Mesenchymal stem cell (in vitro differentiated cells and primary cell): Measurements from ENCODE around the gene SETDB2.

Experiments used
- DNase-seq: peaks from one replicate; pipeline ENCODE4 v3.0.0-alpha.2; 2013
- H2AFZ ChIP-seq: one replicate; pipeline ENCODE4 v1.6.1; 2013; ENCODE audit warnings: low read depth, mild to moderate bottlenecking, control low read depth, inconsistent platforms, low read length, moderate library complexity
- H2AK5ac ChIP-seq: 2 replicates; pipeline ENCODE4 v1.6.1; 2013; ENCODE audit warnings: low read length, moderate library complexity, mild to moderate bottlenecking, inconsistent platforms; ENCODE audit not compliant: severe bottlenecking
- H2BK120ac ChIP-seq: one replicate; pipeline ENCODE4 v1.6.1; 2013; ENCODE audit warnings: low read depth, mild to moderate bottlenecking, inconsistent platforms, low read length, moderate library complexity
- H2BK12ac ChIP-seq, 2 experiments: one replicate each; pipeline ENCODE4 v1.6.1; 2013; ENCODE audit warnings: inconsistent platforms in 2 of 2, low read length in 2 of 2, mild to moderate bottlenecking in 2 of 2, moderate library complexity in 2 of 2, control low read depth in 1 of 2
- H2BK15ac ChIP-seq: one replicate; pipeline ENCODE4 v1.6.1; 2013; ENCODE audit warnings: mild to moderate bottlenecking, low read depth, inconsistent platforms; ENCODE audit not compliant: poor library complexity, severe bottlenecking
- H2BK5ac ChIP-seq: 2 replicates; pipeline ENCODE4 v1.6.1; 2013; ENCODE audit warnings: low read depth, mild to moderate bottlenecking, low read length, control low read depth, inconsistent platforms; ENCODE audit not compliant: poor library complexity, severe bottlenecking
- H3K14ac ChIP-seq, 2 experiments: one replicate each; pipeline ENCODE4 v1.6.1; 2013; ENCODE audit warnings: inconsistent platforms in 2 of 2, low read length in 2 of 2, control low read depth in 1 of 2, mild to moderate bottlenecking in 1 of 2, moderate library complexity in 1 of 2
- H3K18ac ChIP-seq, 2 experiments: one replicate each; pipeline ENCODE4 v1.6.1; 2013; ENCODE audit warnings: inconsistent platforms in 2 of 2, low read length in 2 of 2, control low read depth in 1 of 2, low read depth in 1 of 2, mild to moderate bottlenecking in 1 of 2
- H3K23ac ChIP-seq, 2 experiments: one replicate each; pipeline ENCODE4 v1.6.1; 2013; ENCODE audit warnings: inconsistent platforms in 2 of 2, low read length in 2 of 2, mild to moderate bottlenecking in 2 of 2, moderate library complexity in 2 of 2, control low read depth in 1 of 2
- H3K27ac ChIP-seq: 2 replicates; pipeline ENCODE4 v1.5.1; 2013; ENCODE audit warnings: mild to moderate bottlenecking, moderate library complexity, low read length, control low read depth, inconsistent platforms; ENCODE audit not compliant: poor library complexity, severe bottlenecking
- H3K27me3 ChIP-seq, 2 experiments: 2 replicates each; pipeline versions ENCODE4 v1.6.1 to v1.7.0; 2013; ENCODE audit warnings: low read length in 2 of 2, mild to moderate bottlenecking in 2 of 2, moderate library complexity in 2 of 2, control low read depth in 1 of 2, inconsistent platforms in 1 of 2; ENCODE audit not compliant: control insufficient read depth in 1 of 2, insufficient read depth in 1 of 2
- H3K36me3 ChIP-seq, 2 experiments: 2 replicates each; pipeline versions ENCODE4 v1.6.1 to v1.7.0; 2013; ENCODE audit warnings: low read length in 2 of 2, control low read depth in 1 of 2, inconsistent platforms in 1 of 2, low read depth in 1 of 2, mild to moderate bottlenecking in 1 of 2; ENCODE audit not compliant: insufficient read depth in 2 of 2, control insufficient read depth in 1 of 2
- H3K4ac ChIP-seq, 2 experiments: one replicate each; pipeline ENCODE4 v1.6.1; 2013; ENCODE audit warnings: inconsistent platforms in 2 of 2, low read length in 2 of 2, mild to moderate bottlenecking in 2 of 2, moderate library complexity in 2 of 2, control low read depth in 1 of 2, low read depth in 1 of 2
- H3K4me1 ChIP-seq: 2 replicates; pipeline ENCODE4 v1.6.1; 2013; ENCODE audit warnings: low read depth, low read length, control low read depth; ENCODE audit not compliant: control insufficient read depth, insufficient read depth
- H3K4me2 ChIP-seq: 2 replicates; pipeline ENCODE4 v1.6.1; 2013; ENCODE audit warnings: low read length, mild to moderate bottlenecking, inconsistent platforms; ENCODE audit not compliant: poor library complexity, severe bottlenecking
- H3K4me3 ChIP-seq, 2 experiments: 2 replicates each; pipeline versions ENCODE4 v1.5.1 to v1.7.0; 2013; ENCODE audit warnings: low read length in 2 of 2, mild to moderate bottlenecking in 2 of 2, control low read depth in 1 of 2, low read depth in 1 of 2; ENCODE audit not compliant: insufficient read depth in 1 of 2
- H3K79me1 ChIP-seq: replicated peaks from 2 replicates; pipeline ENCODE4 v1.6.1; 2013; ENCODE audit warnings: mild to moderate bottlenecking, control low read depth, low read length, inconsistent platforms; ENCODE audit not compliant: poor library complexity, severe bottlenecking
- H3K9ac ChIP-seq: 2 replicates; pipeline ENCODE4 v1.7.0; 2013; ENCODE audit warnings: mild to moderate bottlenecking, low read length, moderate library complexity
- H3K9me3 ChIP-seq: 2 replicates; pipeline ENCODE4 v1.7.0; 2013; ENCODE audit warnings: mild to moderate bottlenecking, low read length; ENCODE audit not compliant: control insufficient read depth
- H4K8ac ChIP-seq: one replicate; pipeline ENCODE4 v1.6.1; 2013; ENCODE audit warnings: inconsistent platforms, mild to moderate bottlenecking, low read length, moderate library complexity
- H4K91ac ChIP-seq: one replicate; pipeline ENCODE4 v1.6.1; 2013; ENCODE audit warnings: mild to moderate bottlenecking, low read length, inconsistent platforms
- WGBS: methylation state at CpG from one replicate; pipeline ENCODE4 v1.1.7; 2013; ENCODE audit warnings: mixed read lengths; 5-methylcytosine and 5-hydroxymethylcytosine counted together

SETDB2 gene

DNA sequence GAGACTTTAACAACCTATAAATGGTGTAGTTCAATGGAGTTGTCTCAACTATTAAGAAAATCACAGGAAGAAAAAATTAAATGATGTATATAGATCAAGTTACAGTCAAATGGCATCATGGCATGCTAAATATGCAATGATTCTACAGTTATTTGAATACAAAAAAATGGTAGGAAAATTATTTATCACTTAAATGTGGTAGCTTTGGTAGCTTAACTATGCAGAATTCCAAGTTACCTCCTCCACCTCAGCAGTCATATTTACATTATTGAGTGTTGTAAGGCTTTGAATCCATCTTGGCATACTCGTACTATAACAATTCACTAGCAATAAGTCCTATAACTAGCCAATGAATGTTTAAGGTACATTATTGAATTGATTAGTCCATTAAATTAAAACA lies 37.0 kb upstream of the SETDB2 start:
- no peak overlapping the region for H4K8ac ChIP-seq
- H3K9me3 ChIP-seq: peaks cover 4% of the 10 kb centered on the region
- peaks cover 0 to 3% of the 10 kb centered on the region in 2 experiments for H3K36me3 ChIP-seq
- no peak overlapping the region for H3K23ac ChIP-seq
- no peak overlapping the region for H2BK12ac ChIP-seq
- no peak overlapping the region for H3K18ac ChIP-seq
- no CpG with 5 or more reads among the region's 1 CpG for WGBS
- H3K4ac ChIP-seq: no peak overlapping the region
- no peak overlapping the region for H3K14ac ChIP-seq
- H3K4me3 ChIP-seq: no peak overlapping the region
- H3K27ac ChIP-seq: no peak overlapping the region
- H2AFZ ChIP-seq: no peak overlapping the region
- no peaks in the 10 kb centered on the region for H3K4me1 ChIP-seq
- H4K91ac ChIP-seq: no peak overlapping the region
- no peak overlapping the region for H2AK5ac ChIP-seq
- H3K9ac ChIP-seq: no peak overlapping the region
- H2BK5ac ChIP-seq: no peak overlapping the region
- no peak overlapping the region for H3K4me2 ChIP-seq
- no peak for DNase-seq
- no peaks in the 10 kb centered on the region for H3K27me3 ChIP-seq
- H2BK15ac ChIP-seq: no peak overlapping the region
- no peak overlapping the region for H2BK120ac ChIP-seq
- peaks cover 1% of the 10 kb centered on the region for H3K79me1 ChIP-seq

DNA sequence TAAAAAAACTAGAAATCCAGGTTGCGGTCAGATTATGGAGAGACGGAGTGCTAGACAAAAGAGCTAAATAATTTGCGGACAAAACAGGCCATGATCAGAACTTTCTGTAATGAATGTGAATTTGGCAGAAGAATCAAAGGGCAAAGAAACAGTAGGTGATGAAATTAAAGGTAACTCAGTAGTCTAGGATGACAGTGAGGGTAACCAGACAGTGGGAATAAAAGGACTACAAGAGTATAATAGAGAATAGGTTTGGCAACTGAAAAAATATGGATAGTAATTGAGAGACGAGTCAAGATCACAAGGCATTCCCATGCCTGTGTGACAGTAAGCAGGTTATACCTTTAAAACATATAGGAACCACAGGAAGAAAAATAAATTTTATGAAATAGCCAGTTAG lies 36.1 kb upstream of the SETDB2 start:
- H3K23ac ChIP-seq: no peak overlapping the region
- peaks cover 4% of the 10 kb centered on the region for H3K9me3 ChIP-seq
- no peak overlapping the region for H3K4me2 ChIP-seq
- no peak overlapping the region for H2BK15ac ChIP-seq
- H3K36me3 ChIP-seq: peaks cover 0 to 3% of the 10 kb centered on the region in 2 experiments
- H2BK12ac ChIP-seq: no peak overlapping the region
- 97% methylated on average over 3 of the region's 4 CpGs for WGBS
- peaks cover 1% of the 10 kb centered on the region for H3K79me1 ChIP-seq
- H3K18ac ChIP-seq: no peak overlapping the region
- no peak overlapping the region for H4K91ac ChIP-seq
- no peak overlapping the region for H3K14ac ChIP-seq
- H2AK5ac ChIP-seq: no peak overlapping the region
- no peak overlapping the region for H3K9ac ChIP-seq
- H2AFZ ChIP-seq: no peak overlapping the region
- H3K4me3 ChIP-seq: no peak overlapping the region
- H3K27ac ChIP-seq: no peak overlapping the region
- H4K8ac ChIP-seq: no peak overlapping the region
- DNase-seq: no peak
- H2BK5ac ChIP-seq: no peak overlapping the region
- no peaks in the 10 kb centered on the region for H3K4me1 ChIP-seq
- H3K4ac ChIP-seq: no peak overlapping the region
- no peak overlapping the region for H2BK120ac ChIP-seq
- H3K27me3 ChIP-seq: no peaks in the 10 kb centered on the region

DNA sequence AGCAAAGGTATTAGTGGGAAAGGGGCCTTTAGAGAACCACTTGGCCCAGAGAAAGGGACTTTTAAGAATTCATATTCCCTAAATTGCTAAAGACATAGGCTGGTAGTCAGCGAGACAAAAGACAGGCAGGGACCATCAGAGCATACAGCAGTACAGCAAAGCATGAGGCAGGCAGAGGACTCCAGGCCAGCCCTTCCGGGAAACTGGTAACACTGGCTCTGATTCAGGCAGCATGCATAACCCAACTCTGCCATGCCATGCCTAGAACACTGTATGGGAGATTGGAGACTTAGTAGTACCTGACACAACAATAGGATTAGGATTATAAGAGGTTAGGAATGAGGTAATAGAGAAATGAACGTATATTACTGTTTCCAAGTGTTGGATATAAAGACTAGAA lies 35.1 kb upstream of the SETDB2 start:
- Histone ChIP-seq H3K79me1 (peaks cover 1% of the 10 kb centered on the region), H3K4me1 (no peaks in the 10 kb centered on the region), H4K8ac (no peak overlapping the region), H3K4me2 (no peak overlapping the region), H2AK5ac (no peak overlapping the region), H3K9me3 (peaks cover 4% of the 10 kb centered on the region), H2AFZ (no peak overlapping the region), H3K4ac (no peak overlapping the region), H3K9ac (no peak overlapping the region), H3K27me3 (no peaks in the 10 kb centered on the region), H3K36me3 (peaks cover 0 to 1% of the 10 kb centered on the region in 2 experiments), H3K14ac (no peak overlapping the region), H2BK5ac (no peak overlapping the region), H2BK15ac (no peak overlapping the region), H3K27ac (no peak overlapping the region), H3K18ac (no peak overlapping the region), H4K91ac (no peak overlapping the region), H2BK12ac (no peak overlapping the region), H3K4me3 (no peak overlapping the region), H3K23ac (no peak overlapping the region), H2BK120ac (no peak overlapping the region)
- WGBS: 81% methylated on average over 3 of the region's 3 CpGs
- no peak for DNase-seq

DNA sequence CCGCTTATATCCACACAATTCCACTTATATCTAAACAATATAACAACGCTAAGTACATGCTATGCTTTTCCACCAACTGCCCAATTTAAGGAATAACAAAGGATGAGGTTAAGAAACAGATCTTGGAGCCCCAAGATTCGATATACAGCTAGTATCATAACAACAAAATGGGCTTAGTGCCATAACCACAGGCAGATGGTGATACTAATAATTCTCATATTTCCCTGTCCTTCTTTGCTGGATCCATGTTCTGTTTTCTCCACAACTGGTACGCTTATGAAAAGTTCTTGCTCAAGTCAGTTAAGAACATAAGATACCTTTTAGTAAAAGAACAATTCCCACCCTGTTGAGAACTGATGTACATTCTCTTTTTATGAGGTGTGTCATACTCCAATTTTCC lies 34.1 kb upstream of the SETDB2 start:
- 74% methylated on average over 3 of the region's 4 CpGs for WGBS
- Histone ChIP-seq H3K4me2 (no peak overlapping the region), H2AFZ (no peak overlapping the region), H2BK5ac (no peak overlapping the region), H3K18ac (no peak overlapping the region), H3K4me1 (no peaks in the 10 kb centered on the region), H2BK120ac (no peak overlapping the region), H3K27ac (no peak overlapping the region), H2BK15ac (no peak overlapping the region), H4K91ac (no peak overlapping the region), H2BK12ac (no peak overlapping the region), H3K9ac (no peak overlapping the region), H2AK5ac (no peak overlapping the region), H3K36me3 (no peaks in the 10 kb centered on the region), H3K79me1 (peaks cover 1% of the 10 kb centered on the region), H3K27me3 (no peaks in the 10 kb centered on the region), H3K14ac (no peak overlapping the region), H3K4me3 (no peak overlapping the region), H4K8ac (no peak overlapping the region), H3K23ac (no peak overlapping the region), H3K4ac (no peak overlapping the region), H3K9me3 (peaks cover under 1% of the 10 kb centered on the region)
- DNase-seq: no peak
